Endothelial cell of umbilical vein (primary cell): ENCODE results near the gene DNAH10. TPM values are rescaled to one million over a fixed set of nuclear protein-coding genes. Genes with fewer than 3 reads are reported as not detected.

Source experiments
- BruUV-seq: library from RNA; stranded (reverse); fragments of 400-500 nt; replicated peaks from 2 replicates; lab custom pipeline; 2021; lab: Mats Ljungman, UMichigan
- CTCF ChIA-PET: fragments of 300-600, 350-600 bp; sonication (Branson Sonifier 250); formaldehyde crosslinking; loops from one replicate; lab custom pipeline; 2021; ENCODE audit warnings: antibody characterized with exemption, inconsistent platforms; lab: Charles Lee
- POLR2A ChIA-PET: fragments of 300-600, 350-600 bp; sonication (Branson Sonifier 250); formaldehyde crosslinking; loops from one replicate; lab custom pipeline; 2021; ENCODE audit warnings: antibody characterized with exemption, inconsistent platforms; lab: Charles Lee
- DNase-seq: peaks from one replicate; pipeline ENCODE4 v3.0.0-alpha.2; 2011; ENCODE audit warnings: low read depth, low spot score
- FAIRE-seq: peaks from 2 replicates; lab custom pipeline; 2011; peaks lifted over from hg19 to GRCh38; lab: Jason Lieb, UNC
- H2AFZ ChIP-seq: 2 replicates; pipeline ENCODE4 v1.6.0; 2012; ENCODE audit warnings: low read depth, low read length, control low read depth, inconsistent platforms
- H3K27ac ChIP-seq: 2 replicates; pipeline ENCODE4 v1.5.1; 2011; ENCODE audit warnings: low read depth, mild to moderate bottlenecking, control low read depth, low read length, moderate library complexity; ENCODE audit not compliant: insufficient read depth
- H3K27me3 ChIP-seq, 2 experiments: 2 replicates each; pipeline versions ENCODE4 v1.6.0 to v1.6.1; 2011; ENCODE audit warnings: low read length in 2 of 2, mixed read lengths in 1 of 2; ENCODE audit not compliant: control insufficient read depth in 2 of 2, insufficient read depth in 2 of 2
- H3K36me3 ChIP-seq, 2 experiments: 2 replicates in 1 of 2; 3 replicates in 1 of 2; pipeline ENCODE4 v1.5.1; 2011; ENCODE audit warnings: low read length in 2 of 2, mild to moderate bottlenecking in 1 of 2, moderate library complexity in 1 of 2; ENCODE audit not compliant: control insufficient read depth in 2 of 2, insufficient read depth in 2 of 2; ENCODE audit errors: extremely low read depth in 1 of 2
- H3K4me1 ChIP-seq: 3 replicates; pipeline ENCODE4 v1.5.1; 2011; ENCODE audit warnings: mild to moderate bottlenecking, low read length; ENCODE audit not compliant: control insufficient read depth, insufficient read depth; ENCODE audit errors: extremely low read depth
- H3K4me2 ChIP-seq: 2 replicates; pipeline ENCODE4 v1.6.1; 2011; ENCODE audit warnings: low read length, control low read depth, mixed read lengths; ENCODE audit not compliant: insufficient read depth
- H3K4me3 ChIP-seq, 3 experiments: fragments of 200-600 bp in 1 of 3; sonication (generic), shearing (Covaris generic) in 1 of 3; replicated peaks in 1 of 3; 2 replicates each; pipeline ENCODE4 v1.5.1; 2011 to 2016; ENCODE audit warnings: control low read depth in 3 of 3, low read length in 3 of 3, mild to moderate bottlenecking in 2 of 3, inconsistent platforms in 1 of 3, low read depth in 1 of 3, moderate library complexity in 1 of 3; ENCODE audit not compliant: insufficient read depth in 1 of 3
- H3K79me2 ChIP-seq: 2 replicates; pipeline ENCODE4 v1.6.0; 2012; ENCODE audit warnings: low read length, inconsistent platforms; ENCODE audit not compliant: control insufficient read depth, insufficient read depth
- H3K9ac ChIP-seq: replicated peaks from 2 replicates; pipeline ENCODE3; 2011; ENCODE audit warnings: low read length, control low read depth; ENCODE audit not compliant: insufficient read depth; ENCODE audit errors: extremely low read depth
- H3K9me1 ChIP-seq: replicated peaks from 3 replicates; pipeline ENCODE4 v1.6.0; 2011; ENCODE audit warnings: mild to moderate bottlenecking, low read length; ENCODE audit not compliant: control insufficient read depth, insufficient read depth; ENCODE audit errors: extremely low read depth
- H3K9me3 ChIP-seq: replicated peaks from 2 replicates; pipeline ENCODE4 v1.5.1; 2012; ENCODE audit warnings: low read length, inconsistent platforms; ENCODE audit not compliant: control insufficient read depth, insufficient read depth
- H4K20me1 ChIP-seq: replicated peaks from 2 replicates; pipeline ENCODE3; 2011; ENCODE audit warnings: mild to moderate bottlenecking, low read length; ENCODE audit not compliant: control insufficient read depth, insufficient read depth; ENCODE audit errors: extremely low read depth
- CTCF ChIP-seq, 2 donors: IDR thresholded peaks; 1 replicate in 1 of 2; 2 replicates in 1 of 2; pipeline ENCODE4 v1.5.1; 2011; ENCODE audit warnings: low read length in 2 of 2, mild to moderate bottlenecking in 2 of 2, moderate library complexity in 2 of 2, control low read depth in 1 of 2, inconsistent platforms in 1 of 2, low read depth in 1 of 2; ENCODE audit not compliant: insufficient read depth in 1 of 2; ENCODE audit errors: extremely low read depth in 1 of 2
- EZH2 ChIP-seq: IDR thresholded peaks from 2 replicates; pipeline ENCODE4 v1.6.1; 2012; ENCODE audit warnings: borderline replicate concordance, low read depth, mild to moderate bottlenecking, moderate library complexity, low read length, inconsistent platforms; ENCODE audit not compliant: severe bottlenecking
- FOS ChIP-seq: IDR thresholded peaks from 2 replicates; pipeline ENCODE4 v1.6.1; 2011; ENCODE audit warnings: mild to moderate bottlenecking, low read length, moderate library complexity, borderline replicate concordance; ENCODE audit not compliant: insufficient read depth
- GATA2 ChIP-seq: IDR thresholded peaks from 2 replicates; pipeline ENCODE4 v1.7.0; 2011; ENCODE audit warnings: low read depth, mild to moderate bottlenecking, moderate library complexity, mixed read lengths, low read length; ENCODE audit not compliant: insufficient read length, insufficient read depth
- JUN ChIP-seq: IDR thresholded peaks from 2 replicates; pipeline ENCODE4 v1.6.1; 2011; ENCODE audit warnings: borderline replicate concordance, low read depth; ENCODE audit not compliant: insufficient read length, insufficient read depth
- MAX ChIP-seq: IDR thresholded peaks from 2 replicates; pipeline ENCODE4 v1.6.1; 2011; ENCODE audit not compliant: insufficient read depth, insufficient read length
- MYC ChIP-seq: IDR thresholded peaks from one replicate; pipeline ENCODE4 v1.6.1; 2011; ENCODE audit warnings: mild to moderate bottlenecking, low read depth, low read length
- POLR2A ChIP-seq: IDR thresholded peaks from 2 replicates; pipeline ENCODE4 v1.6.1; 2012; ENCODE audit warnings: low read depth, mild to moderate bottlenecking, control low read depth, low read length
- POLR2AphosphoS5 ChIP-seq: IDR thresholded peaks from 2 replicates; pipeline ENCODE4 v1.6.1; 2012; ENCODE audit warnings: low read depth, mild to moderate bottlenecking, control low read depth, low read length, moderate library complexity; ENCODE audit not compliant: insufficient read depth
- dilution Hi-C: fragments of 300-500 bp; cut with MboI; formaldehyde crosslinking; loops from one replicate; pipeline ENCODE4 v1.15.0; 2019; ENCODE audit warnings: low sequenced_read_pairs; ENCODE audit not compliant: extremely low pct_ligation_motif_present
- intact Hi-C: fragments of 100-400 bp; cut with micrococcal nuclease; formaldehyde crosslinking; loops from one replicate; pipeline ENCODE4 v1.10.0; 2022
- polyA plus RNA-seq, 4 experiments: library from polyadenylated mRNA; depleted of rRNA in 3 of 4; stranded (reverse) in 3 of 4; unstranded in 1 of 4; fragments of >200 nt; gene quantifications; 2 replicates each; pipeline versions ENCODE4 v1.2.1 to v1.2.3, GENCODE V29; 2011 to 2012; ENCODE audit warnings: missing spikeins in 1 of 4
- total RNA-seq: library from RNA; stranded (reverse); gene quantifications from 2 replicates; pipeline ENCODE4 v1.2.3, GENCODE V29; 2021

Gene DNAH10
- total and polyA plus RNA-seq, 2 donors (not counting 3 experiments of a cell fraction or from before 2014, with no cell fraction given): 0.04 to 0.31 TPM

- CTCF ChIA-PET: interaction anchor here (1.0 kb wide), 1 partner anchor 100 kb away, joined by 4 read pairs; no protein-coding TSS in a partner anchor
- H3K9me1 ChIP-seq: no peaks in the 10 kb centered on the region
- H3K4me3 ChIP-seq: no peak overlapping the region
- FAIRE-seq (no peak), DNase-seq (no peak)
- TF ChIP-seq MAX (no peak), POLR2A (no peak), MYC (no peak), JUN (no peak), EZH2 (no peak), CTCF (IDR thresholded peaks at IDR 0.05; ENCODE audit: extremely low read depth in 1 of 2, insufficient read depth in 1 of 2, low read depth in 1 of 2, low read length in 2 of 2) (no peak), FOS (no peak), POLR2AphosphoS5 (no peak), GATA2 (no peak)
- H3K27me3 ChIP-seq: peaks cover 0 to 6% of the 10 kb centered on the region in 2 experiments
- no peaks in the 10 kb centered on the region for H4K20me1 ChIP-seq
- H3K27ac ChIP-seq: no peak overlapping the region
- H3K36me3 ChIP-seq: no peaks in the 10 kb centered on the region
- H3K79me2 ChIP-seq: no peaks in the 10 kb centered on the region
- H3K9me3 ChIP-seq: no peaks in the 10 kb centered on the region
- dilution Hi-C loops (no loop called here), intact Hi-C loops (no loop called here)
- no TSS peak for BruUV-seq
- POLR2A ChIA-PET: interaction anchor here (0.7 kb wide), 1 partner anchor 375 kb away, joined by 4 read pairs; no protein-coding TSS in a partner anchor
- H3K4me1 ChIP-seq: no peaks in the 10 kb centered on the region
- no peak overlapping the region for H2AFZ ChIP-seq
- H3K9ac ChIP-seq: no peak overlapping the region
- H3K4me2 ChIP-seq: no peak overlapping the region
Measured at GRCh38 chr12:123931686-123932321, 169.7 kb downstream of the DNAH10 start.
